HG03442 (cell line): Measurements from ENCODE around the gene NAA60.
"Not testable (repeated sequence)": the region's sequence is repeated elsewhere in the genome, so short reads cannot be mapped to it uniquely, and the experiment has no call there.

Source experiments
- ATAC-seq: cut with Tn5 transposase; IDR thresholded peaks from one replicate; pipeline ENCODE4 v1.9.1; 2021; ENCODE audit warnings: mild to moderate bottlenecking, moderate library complexity; ENCODE audit not compliant: unreplicated experiment

Gene NAA60

DNA sequence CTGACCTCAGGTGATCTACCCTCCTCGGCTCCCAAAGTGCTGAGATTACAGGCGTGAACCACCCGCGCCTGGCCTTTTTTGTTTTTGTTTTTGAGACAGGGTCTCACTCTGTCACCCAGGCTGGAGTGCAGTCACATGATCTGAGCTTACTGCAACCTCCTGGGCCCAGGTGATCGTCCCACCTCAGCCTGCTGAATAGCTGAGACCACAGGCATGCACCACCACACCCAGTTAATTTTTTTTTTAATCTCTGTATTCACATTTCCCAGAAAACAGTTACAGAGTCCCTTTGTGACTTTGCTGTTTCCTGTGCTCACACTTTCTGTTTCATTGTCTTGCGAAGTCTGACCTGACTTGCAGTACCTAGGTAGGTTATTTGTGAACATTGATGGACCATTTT is 60.0 kb downstream of the NAA60 start:
- no peak for ATAC-seq

GRCh38 chr16:3508736-3509135 is 65.3 kb downstream of the NAA60 start:
- ATAC-seq, result no peak

DNA sequence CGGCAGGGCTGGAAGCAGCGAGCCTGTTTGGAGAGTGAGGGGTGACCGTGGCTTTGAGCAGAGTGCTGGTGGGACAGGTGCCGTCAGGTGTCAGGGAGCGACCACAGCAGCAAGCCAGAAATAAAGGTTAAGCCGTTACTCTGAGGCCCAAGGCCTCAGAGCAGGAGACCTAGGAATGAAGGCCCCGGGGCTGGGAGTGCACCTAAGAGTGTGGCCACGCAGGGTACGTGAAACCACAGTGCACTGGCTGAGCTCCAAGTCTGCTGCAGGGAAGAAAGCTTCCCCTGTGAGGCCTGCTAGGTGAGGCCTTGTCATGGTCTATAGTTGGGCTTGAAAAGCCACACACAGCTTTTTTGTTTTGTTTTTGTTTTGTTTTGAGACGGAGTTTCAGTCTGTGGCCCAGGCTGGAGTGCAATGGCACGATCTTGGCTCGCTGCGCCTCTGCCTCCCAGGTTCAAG is 66.0 kb downstream of the NAA60 start:
- peak; percentile 42 for ATAC-seq

- ATAC-seq, result no peak
Measured at GRCh38 chr16:3510416-3510815, 66.9 kb downstream of the NAA60 start.

GRCh38 chr16:3511286-3512180 is 68.1 kb downstream of the NAA60 start:
- no peak for ATAC-seq

DNA sequence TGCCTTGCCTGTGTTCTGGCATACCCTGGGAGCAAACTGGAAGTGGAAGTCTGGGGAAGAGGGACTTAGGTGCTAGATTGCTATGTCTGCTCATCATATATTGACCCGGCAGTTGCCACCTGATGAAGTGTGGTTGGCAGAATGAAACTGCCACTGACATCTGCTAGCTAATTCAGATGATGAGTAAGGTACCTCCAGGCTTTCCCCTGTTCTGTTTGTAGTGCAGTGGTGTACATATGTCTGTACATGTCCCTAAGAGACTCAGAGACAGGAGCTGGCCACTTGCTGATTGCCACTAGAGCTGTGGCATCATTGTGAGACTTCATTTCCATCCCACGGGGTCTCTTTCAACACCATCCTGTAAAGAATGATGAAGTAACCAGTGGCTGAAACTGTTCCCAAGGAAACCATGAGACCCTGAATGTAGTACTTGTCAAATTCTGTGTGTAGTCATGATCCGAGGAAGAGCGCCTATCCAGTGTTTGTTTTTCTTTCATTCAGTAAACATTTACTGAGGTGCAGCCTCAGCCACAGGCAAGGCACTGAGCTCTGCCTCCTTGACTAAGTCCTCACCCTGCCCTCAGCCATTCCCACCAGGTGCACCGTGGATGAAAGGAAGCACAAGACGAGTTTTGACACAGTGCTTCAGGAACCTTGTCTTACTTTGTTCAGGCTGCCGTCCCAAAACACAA is 70.6 kb downstream of the NAA60 start:
- no peak for ATAC-seq

GRCh38 chr16:3514621-3515020 is 71.1 kb downstream of the NAA60 start:
- ATAC-seq, result no peak

DNA sequence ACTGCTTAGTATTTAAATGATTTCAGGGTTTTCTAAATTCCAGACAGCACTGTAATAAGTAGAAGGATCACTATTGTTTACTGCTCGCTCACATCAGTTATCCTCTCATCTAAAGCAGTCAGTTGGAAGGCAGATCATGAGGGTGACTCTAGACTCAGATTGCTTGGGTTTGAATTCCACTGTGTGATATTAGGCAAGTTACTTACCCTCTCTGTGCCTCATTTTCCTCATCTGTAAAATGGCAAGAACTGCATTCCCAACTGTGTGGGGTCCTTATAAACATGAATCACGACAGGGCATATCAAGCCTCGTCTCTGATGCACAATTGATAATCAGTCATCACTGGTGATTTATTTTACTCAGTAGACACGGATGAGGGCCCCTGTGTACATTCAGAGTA is 72.4 kb downstream of the NAA60 start:
- no peak for ATAC-seq

GRCh38 chr16:3518292-3518985 is 75.0 kb downstream of the NAA60 start:
- ATAC-seq, result no peak

DNA sequence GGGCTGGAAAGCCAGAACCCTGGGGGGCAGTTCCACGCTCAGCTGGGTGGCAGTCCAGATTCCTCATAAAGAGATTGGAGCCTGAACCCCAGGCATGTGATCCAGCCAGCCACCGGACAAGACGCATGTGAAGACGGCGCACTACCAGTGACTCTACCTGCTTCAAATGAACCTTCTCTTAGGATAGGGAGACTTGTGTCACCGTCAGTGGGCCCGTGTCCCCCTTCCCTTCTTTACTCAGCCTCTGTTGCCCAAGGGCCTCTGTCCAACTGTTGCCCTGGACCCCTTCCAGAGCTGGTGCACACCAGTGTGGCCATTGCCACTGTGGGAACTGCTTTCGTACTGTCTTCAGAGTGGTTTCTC is 75.5 kb downstream of the NAA60 start:
- ATAC-seq, result no peak

- ATAC-seq, result no peak
Measured at GRCh38 chr16:3519581-3519980, 76.1 kb downstream of the NAA60 start.

DNA sequence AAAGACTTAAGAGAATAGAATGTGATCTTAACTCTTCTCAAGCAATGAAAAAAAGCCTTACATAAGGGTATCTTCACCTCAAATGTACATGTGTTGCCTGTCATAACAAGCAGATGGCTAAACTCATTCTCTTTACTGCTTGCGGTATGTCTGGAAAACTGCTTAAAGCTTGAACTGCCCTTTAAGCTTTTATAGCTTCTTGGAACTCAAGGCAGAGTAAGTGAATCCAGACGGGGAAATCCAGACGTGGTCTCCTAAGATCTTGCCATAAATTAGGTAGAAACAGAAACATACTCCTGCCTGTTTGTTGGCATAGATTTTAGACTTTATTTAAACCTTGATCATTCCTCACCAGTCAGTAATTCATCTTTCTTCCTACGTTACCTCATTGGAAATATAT is 76.9 kb downstream of the NAA60 start:
- ATAC-seq, result no peak

DNA sequence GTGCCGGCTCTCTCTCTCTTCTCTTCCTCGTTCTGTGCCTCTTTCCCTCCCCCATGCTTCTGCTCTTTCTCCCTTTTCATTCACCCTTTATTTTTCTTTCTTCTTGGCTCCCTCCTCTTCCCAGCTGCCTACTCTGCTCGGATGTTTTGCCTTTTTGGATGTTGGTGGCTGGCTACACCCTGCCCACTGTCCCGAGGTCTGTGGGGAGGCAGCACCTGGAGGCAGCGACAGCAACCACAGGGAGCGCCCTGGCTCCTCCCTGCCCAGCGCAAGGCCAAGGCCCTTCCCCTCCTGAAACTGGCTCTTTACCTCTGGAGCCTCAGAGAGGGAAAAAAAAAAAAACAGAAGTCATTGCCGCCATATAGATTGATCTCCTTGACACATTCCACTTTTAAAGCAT is 77.4 kb downstream of the NAA60 start:
- no peak for ATAC-seq

DNA sequence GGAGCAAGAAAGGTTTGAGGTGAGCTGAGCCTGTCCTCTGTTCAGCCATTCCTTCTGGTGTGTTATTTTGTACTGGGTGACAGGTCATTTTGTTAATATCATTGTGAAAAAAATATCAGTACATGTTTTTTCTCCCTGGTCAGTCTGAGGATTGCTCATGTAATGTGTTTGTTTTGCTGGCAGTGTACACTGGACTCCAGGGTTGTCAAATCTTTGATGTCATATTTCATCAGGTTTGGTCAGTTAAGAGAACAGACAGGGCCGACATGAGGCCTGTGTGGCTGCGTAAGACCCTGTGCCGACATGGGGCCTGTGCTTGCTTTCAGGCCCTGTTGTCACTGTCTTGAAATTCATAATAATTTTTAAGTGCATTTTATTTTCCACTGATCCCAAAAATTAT is 79.8 kb downstream of the NAA60 start:
- ATAC-seq, result no peak

GRCh38 chr16:3525951-3526350 is 82.5 kb downstream of the NAA60 start:
- no peak for ATAC-seq

GRCh38 chr16:3527216-3527829 is 83.8 kb downstream of the NAA60 start:
- ATAC-seq, result not testable (repeated sequence)

DNA sequence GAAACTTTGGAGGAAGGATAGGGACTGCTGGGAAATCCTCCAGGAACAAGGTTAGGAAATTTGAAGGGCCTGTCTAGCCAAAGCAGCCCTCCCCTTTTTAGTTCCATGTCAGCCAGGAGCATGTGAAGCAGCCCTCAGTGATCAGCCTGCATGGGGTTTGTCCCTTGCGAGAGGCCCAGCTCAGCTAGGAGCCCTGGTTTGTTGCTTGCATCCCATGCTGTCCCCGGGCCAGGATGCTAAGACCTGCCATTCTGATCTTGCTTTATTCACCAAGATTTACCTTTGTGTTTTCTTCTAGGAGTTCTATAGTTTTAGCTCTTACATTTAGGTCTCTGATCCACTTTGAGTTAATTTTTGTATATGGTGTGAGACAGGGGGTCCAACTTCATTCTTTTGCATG is 84.9 kb downstream of the NAA60 start:
- ATAC-seq, result no peak

DNA sequence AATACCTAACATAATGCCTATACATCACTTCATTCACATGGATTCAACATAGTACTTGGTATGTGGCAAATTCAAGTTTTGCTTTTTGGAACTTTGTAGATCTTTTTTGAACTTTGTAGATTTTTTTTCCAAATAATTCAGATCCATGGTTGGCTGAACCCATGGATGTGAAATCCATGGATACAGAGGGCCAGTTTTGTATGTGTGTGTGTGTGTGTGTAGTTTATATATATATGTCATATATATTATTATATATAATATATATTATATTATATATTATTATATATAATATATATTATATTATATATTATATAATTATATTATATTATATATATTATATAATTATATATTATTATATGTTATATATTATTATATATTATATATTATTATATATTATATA is 85.7 kb downstream of the NAA60 start:
- ATAC-seq, result no peak

- no peak for ATAC-seq
Measured at GRCh38 chr16:3530371-3530914, 87.0 kb downstream of the NAA60 start.

GRCh38 chr16:3532741-3533140 is 89.3 kb downstream of the NAA60 start:
- no peak for ATAC-seq

DNA sequence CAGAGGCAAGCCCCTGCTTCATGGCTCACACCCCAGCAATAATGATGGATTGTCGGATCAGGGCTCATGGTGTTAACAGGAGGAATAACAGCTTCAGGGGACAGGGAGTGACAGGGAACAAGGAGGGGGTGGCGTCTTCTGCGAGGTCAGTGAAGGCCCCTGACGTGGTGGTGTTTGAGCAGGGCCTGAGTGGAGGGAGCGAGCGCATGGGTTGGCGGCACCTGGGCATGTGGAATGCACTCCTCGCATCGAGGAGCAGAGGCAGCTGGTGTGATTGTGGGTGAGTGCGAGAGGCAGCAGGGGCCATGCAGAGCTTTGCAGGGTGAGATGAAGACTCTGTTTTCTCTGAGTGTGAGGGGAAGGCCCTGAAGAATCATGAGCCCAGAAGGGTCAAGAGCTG is 90.6 kb downstream of the NAA60 start:
- ATAC-seq, result no peak
